Prostate gland (tissue), 2 donors: Measurements from ENCODE around the gene DR1.

Experiments used
- CTCF ChIP-seq, 4 experiments: fragments of 200-600 bp in 2 of 4; fragments of 450-650 bp in 2 of 4; sonication (generic) in 2 of 4; IDR thresholded peaks; 1 replicate in 3 of 4; 2 replicates in 1 of 4; pipeline ENCODE4 v1.5.1; 2016 to 2019; ENCODE audit warnings: antibody characterized with exemption in 4 of 4, mild to moderate bottlenecking in 2 of 4, moderate library complexity in 2 of 4
- POLR2A ChIP-seq: fragments of 450-650 bp; IDR thresholded peaks from one replicate; pipeline ENCODE4 v1.6.1; 2016; ENCODE audit warnings: antibody characterized with exemption, mild to moderate bottlenecking

- TF ChIP-seq POLR2A (no peak), CTCF (IDR thresholded peaks at IDR 0.05) (no peak)
Measured at GRCh38 chr1:93301131-93301530, 44.6 kb upstream of the DR1 start.
